ENCODE data around the gene SRPRB.
A peak's percentile ranks its signal among the peaks of the same experiment; 100 is the strongest.

The SRPRB gene

DNA sequence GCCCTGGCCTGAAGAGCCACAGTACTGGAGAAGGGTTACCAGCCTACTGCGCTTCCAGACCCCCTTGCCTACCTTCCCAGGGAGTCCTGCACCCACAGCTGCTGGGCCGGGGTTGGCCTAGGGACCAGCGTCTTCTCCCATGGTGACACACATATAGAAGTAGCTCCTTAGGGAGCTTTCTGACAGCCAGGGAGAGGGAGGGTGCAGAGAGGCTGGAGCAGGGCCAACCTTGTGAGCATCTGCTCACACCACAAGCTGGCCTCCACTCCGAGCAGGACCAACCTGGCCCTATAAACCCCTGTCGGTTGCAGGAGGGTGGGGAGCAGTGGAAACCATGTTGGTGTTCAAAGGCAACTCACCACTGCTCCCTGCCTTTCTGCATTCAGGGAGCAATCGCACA is 35.2 kb downstream of the SRPRB start:
- DNase-seq (ENCODE audit: low read depth, low spot score): no peak

DNA sequence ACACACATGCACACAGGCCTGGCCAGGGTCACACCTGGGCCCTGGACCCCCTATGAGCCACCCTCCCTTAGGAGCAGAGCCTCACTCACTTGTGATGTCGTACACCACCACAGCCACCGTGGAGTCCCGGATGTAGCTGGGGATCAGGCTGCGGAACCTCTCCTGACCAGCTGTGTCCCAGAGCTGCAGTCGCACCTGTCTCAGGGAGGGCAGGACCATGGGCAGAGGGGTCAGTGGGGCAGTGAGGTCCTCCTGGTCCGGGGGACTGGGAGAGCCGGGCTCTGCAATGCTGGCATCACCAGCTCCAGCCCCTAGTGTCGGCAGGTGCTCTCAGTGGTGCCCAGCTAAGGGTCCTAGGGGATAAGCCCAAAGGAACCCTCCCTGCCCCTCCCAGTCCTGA is 35.6 kb downstream of the SRPRB start:
- no peak for DNase-seq (ENCODE audit: low read depth, low spot score)

DNA sequence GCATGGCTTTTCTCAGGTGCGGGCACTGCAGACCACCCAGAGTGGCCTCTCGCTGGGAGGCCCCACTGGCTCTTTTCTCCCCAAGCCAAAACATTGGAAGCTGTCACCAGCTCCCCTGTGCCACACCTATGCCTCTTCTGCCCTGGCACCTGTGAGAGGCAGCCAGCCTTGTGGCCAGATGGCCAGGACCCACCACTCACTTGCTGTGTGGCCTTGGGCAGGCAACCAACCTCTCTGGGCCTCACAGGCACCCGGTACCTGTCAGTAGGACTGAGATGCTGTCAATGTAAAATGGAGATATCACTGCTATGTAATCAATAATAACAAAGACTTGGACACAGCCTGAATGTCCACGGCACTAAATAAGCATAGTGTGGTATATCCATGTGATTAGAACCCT is 36.5 kb downstream of the SRPRB start:
- DNase-seq (ENCODE audit: low read depth, low spot score): no peak

- DNase-seq (ENCODE audit: low read depth, low spot score): peak; percentile 33
Measured at GRCh38 chr3:133843634-133844033, 38.0 kb downstream of the SRPRB start.

- no peak for DNase-seq (ENCODE audit: low read depth, low spot score)
Measured at GRCh38 chr3:133845127-133845526, 39.5 kb downstream of the SRPRB start.

GRCh38 chr3:133849346-133849745 is 43.7 kb downstream of the SRPRB start:
- DNase-seq (ENCODE audit: low read depth, low spot score): no peak

DNA sequence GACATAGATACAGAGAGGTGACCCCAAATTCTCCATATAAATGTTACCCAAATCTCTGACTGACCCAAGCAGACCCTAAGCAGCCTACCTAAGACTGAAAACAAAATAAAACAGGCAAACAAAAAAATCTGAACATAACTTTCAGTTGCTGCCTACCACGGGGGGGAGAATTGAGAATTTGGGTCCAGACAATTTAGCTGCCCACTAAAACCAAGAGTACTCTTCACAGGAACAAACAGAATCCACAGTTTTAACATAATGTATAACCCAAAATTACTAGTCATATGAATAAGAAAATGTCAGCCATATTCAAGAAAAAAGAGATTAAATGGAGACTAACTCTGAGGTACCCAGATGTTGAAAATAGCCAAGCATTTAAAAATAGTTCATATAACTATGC is 44.4 kb downstream of the SRPRB start:
- DNase-seq (ENCODE audit: low read depth, low spot score): no peak

DNA sequence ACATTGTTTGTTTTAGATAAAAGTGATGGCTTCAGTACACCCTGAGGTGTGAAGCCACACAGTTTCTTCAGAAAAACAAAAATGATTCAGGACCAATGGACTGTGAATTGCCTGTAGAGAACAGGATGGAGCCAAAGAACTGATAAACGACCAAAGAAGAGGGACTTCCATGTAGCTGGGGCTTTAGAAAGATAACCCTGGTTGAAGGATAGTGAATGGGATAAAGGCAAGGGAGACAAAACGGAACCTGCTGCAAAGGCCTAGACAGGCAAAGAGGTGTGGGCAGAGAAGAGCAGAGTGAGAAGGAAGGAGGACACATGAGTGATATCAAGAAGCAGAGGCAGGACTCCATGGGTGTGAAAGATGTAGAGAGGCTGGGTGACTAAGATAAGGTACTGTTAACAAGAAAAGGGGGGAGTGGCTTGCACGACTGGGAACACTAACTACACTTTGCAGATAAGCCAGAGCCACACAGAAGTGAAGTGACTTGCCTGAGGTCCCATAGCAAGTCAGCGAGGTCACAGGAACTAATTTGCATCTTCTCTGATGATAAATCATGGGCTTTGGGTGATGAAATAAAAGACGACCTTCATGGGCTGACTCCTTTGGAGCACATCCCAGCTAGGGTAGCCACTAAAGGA is 45.8 kb downstream of the SRPRB start:
- DNase-seq (ENCODE audit: low read depth, low spot score): no peak

DNA sequence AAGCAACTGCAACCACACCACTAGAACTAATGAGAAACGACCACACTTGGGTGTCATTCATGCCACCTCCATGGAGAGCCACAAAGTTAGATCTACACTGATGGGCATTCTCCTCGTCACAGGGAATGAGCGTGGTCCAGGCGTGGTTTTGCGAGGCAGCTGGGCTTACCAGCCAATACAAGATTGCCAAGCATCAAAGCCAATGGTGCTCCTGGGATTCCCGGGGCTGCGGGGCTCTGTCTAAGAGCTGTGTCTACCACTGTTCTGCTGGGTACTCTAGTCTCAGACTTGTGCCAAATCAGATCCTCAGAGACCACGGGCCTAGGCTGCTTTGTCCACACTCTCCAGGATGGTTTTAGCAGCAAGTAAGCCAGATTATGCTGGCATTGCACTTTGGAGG is 46.3 kb downstream of the SRPRB start:
- DNase-seq (ENCODE audit: low read depth, low spot score): no peak

GRCh38 chr3:133853063-133853924 is 47.7 kb downstream of the SRPRB start:
- DNase-seq (ENCODE audit: low read depth, low spot score): no peak

DNA sequence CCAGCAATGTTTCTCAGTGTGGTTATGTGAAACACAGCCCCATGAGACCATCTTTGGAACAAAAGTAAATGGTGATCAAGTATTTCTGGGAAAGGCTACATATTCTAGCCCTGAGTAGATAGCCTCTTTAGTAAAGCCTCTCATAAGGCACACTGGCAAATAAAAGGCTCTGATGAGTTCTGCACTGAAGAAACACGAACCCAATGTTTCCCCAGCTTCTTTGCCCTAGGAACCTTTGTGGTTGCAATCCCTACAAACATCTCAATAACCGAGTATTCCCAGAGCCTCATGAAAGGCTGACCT is 48.3 kb downstream of the SRPRB start:
- DNase-seq (ENCODE audit: low read depth, low spot score): no peak

DNA sequence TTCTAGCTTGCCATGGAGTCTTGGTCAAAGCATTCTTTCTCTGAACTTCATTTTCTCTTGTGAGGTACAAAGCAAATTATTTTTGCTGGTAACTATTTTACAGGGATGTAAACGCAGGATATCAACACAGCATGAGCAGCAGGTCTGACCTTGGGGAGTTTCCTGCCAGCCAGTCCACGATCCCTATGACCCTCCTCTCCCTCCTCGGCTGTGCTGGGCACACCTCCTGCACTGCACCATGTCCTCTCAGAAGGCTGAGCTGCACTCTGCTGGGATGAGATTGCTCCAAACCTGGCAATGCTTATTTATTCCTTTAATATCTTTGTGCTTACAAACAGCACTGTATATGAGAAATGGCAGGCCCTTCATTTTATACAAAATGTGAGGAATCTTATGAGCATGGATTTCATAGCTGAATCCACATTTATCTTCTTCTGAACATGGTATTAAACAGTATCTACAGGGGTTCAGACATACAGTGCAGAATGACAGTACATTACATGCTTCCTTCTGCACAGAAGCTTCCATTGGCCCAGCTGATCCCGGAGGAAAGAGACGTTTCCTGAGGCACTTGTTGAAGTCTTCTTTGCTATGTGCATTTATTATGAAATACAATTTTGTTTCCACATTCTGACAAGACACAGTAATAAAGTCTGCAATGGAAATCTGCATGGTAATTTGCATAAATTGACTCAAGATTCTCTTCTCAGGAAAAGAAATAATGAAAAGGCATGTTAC is 48.8 kb downstream of the SRPRB start:
- DNase-seq (ENCODE audit: low read depth, low spot score): no peak

DNA sequence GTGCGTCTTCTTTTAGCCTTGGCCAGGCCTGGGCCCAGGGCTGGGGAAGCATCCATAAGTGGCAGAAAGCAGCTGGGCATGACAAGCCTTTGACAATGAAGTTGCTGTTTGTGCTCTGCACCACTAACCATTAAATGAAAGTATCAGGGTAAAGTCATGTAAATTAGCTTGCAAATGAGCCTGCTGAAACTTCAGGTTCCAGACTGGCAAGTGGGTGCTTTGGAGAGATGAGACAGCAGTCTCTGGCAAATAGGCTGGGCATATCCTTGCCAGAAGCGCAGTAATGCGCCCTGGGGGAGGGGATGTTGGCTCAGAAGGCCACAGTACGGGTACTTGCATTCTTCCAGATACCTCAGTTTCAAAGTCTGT is 49.4 kb downstream of the SRPRB start:
- no peak for DNase-seq (ENCODE audit: low read depth, low spot score)

GRCh38 chr3:133855772-133856171 is 50.2 kb downstream of the SRPRB start:
- no peak for DNase-seq (ENCODE audit: low read depth, low spot score)

DNA sequence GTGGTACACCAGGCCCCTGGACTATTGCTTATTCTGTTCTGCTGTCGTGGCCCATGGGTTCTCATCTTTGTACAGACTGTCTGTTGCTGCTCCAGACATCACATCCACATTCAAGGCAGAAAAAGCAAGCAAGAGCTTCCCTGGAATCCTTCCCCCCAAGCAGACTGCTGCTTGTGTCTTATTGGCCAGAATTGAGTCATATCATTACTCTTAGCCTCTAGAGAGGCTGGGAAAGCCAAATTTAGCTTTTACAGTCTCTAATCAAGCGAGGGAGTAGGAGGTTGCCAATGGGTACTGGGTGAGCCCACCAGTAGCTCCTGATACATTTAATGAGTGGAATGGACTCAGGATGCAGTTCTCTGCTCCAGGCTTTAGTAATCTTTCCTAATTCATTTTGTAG is 50.7 kb downstream of the SRPRB start:
- DNase-seq (ENCODE audit: low read depth, low spot score): no peak

DNA sequence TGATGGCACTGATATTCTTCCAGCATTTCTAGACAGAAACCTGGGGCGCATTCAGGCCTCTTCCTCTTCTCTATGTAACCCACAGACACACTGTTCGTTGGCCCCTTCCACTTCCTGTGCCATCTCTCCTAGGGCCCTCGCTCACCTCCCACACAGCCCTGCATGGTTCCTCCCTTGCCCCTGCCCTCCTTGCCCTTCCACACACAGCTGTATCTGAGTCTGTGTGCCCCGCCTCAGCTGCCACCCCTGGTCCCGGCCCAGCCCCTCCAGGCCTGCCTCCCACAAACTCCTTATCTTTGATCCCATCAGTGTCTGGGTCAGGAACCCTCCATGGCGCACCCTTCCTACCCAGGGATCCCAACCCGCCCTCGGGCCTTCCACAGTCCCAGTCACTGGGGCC is 52.2 kb downstream of the SRPRB start:
- DNase-seq (ENCODE audit: low read depth, low spot score): no peak

- DNase-seq (ENCODE audit: low read depth, low spot score): no peak
Measured at GRCh38 chr3:133859381-133860234, 54.0 kb downstream of the SRPRB start.

DNA sequence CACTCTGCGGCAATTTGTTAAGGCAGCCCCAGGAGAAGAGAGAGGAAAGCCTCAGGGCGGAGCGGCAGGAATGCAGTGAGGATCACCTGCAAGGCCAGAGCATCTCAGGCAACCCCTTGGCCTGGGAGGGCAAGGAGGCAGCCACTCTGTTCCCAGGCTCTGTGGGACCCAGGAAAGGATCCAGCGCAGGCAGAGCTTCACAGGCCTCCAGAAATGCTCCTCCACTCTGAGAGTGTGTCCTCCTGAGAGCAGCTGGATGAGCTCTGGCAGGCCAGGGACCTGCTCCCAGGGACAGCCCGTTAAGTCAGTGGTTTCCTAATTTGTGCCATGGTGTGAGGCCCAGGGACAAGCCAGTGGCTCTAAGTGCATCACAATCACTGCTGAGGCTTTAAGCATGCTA is 54.9 kb downstream of the SRPRB start:
- no peak for DNase-seq (ENCODE audit: low read depth, low spot score)

DNA sequence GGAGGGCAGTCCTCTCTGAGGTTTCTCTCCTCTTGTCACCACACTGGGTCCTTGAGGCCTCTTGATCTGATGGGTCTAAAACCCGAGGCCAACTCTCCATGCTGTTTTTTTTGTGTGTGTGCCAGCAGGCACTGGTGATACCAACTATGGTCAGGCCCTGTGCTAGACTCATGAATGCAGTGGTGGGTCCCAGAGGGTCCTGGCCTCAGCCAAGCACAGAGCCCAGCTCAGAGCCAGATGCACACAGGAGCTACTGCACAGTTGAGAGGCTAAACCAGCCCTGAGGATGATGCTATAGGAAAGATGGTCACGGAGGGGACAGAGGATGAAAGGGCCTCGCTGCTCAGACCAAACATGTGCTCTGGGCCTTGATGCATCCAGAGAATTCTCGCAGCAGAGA is 56.5 kb downstream of the SRPRB start:
- DNase-seq (ENCODE audit: low read depth, low spot score): no peak

GRCh38 chr3:133863911-133864310 is 58.3 kb downstream of the SRPRB start:
- no peak for DNase-seq (ENCODE audit: low read depth, low spot score)

DNA sequence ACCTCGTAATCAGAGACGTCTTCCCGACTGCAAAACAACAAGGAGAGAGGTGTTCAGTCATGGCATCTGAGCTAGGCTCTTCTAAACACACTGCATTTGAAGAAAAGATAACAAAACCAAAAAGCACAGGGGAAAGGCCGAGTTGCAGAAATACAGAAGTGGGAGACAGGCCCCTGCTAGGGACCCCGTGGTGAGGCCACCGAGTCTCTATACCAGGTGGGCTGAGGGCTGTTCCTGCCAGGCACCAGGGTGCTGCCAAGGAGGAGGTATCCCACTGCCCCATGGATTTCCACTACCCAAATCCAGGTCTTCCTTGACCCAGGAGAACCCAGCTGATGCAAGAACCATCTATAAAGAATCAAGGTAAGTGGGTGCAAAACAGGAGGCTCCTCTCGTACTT is 59.0 kb downstream of the SRPRB start:
- DNase-seq (ENCODE audit: low read depth, low spot score): no peak
